Breast epithelium (tissue), 4 donors: ENCODE measurements around the gene NR6A1. TPM values are rescaled to one million over a fixed set of nuclear protein-coding genes. Genes with fewer than 3 reads are reported as not detected.

Experiments used
- DNase-seq, 2 donors: peaks; one replicate each; pipeline ENCODE4 v3.0.0-alpha.2; 2019; ENCODE audit warnings: low spot score in 2 of 2
- H3K27ac ChIP-seq, 2 donors: fragments of 200-600 bp; sonication (generic) in 1 of 2; one replicate each; pipeline ENCODE4 v1.5.1; 2016 to 2019; ENCODE audit warnings: mild to moderate bottlenecking in 1 of 2
- H3K27me3 ChIP-seq, 2 donors: fragments of 200-600 bp; sonication (generic) in 1 of 2; one replicate each; pipeline versions ENCODE4 v1.5.1 to v1.6.0; 2017 to 2019; ENCODE audit warnings: control low read depth in 1 of 2, mild to moderate bottlenecking in 1 of 2
- H3K36me3 ChIP-seq: fragments of 200-600 bp; one replicate; pipeline ENCODE4 v1.5.1; 2019
- H3K4me1 ChIP-seq, 2 donors: fragments of 200-600 bp; sonication (generic); one replicate each; pipeline ENCODE4 v1.5.1; 2016 to 2019; ENCODE audit warnings: control low read depth in 1 of 2
- H3K4me3 ChIP-seq, 3 donors: fragments of 200-600 bp; sonication (generic); 1 replicate in 2 of 3; 2 replicates in 1 of 3; pipeline ENCODE4 v1.5.1; 2016 to 2019; ENCODE audit warnings: mild to moderate bottlenecking in 3 of 3, moderate library complexity in 2 of 3
- H3K9me3 ChIP-seq, 2 donors: fragments of 200-600 bp; sonication (generic) in 1 of 2; one replicate each; pipeline ENCODE4 v1.5.1; 2016 to 2019; ENCODE audit warnings: control low read depth in 1 of 2
- CTCF ChIP-seq, 3 donors: fragments of 450-650 bp; IDR thresholded peaks; one replicate each; pipeline ENCODE4 v1.5.1; 2016 to 2017; ENCODE audit warnings: antibody characterized with exemption in 3 of 3, mild to moderate bottlenecking in 3 of 3, moderate library complexity in 3 of 3
- POLR2A ChIP-seq: fragments of 450-650 bp; IDR thresholded peaks from one replicate; pipeline ENCODE4 v1.6.1; 2016; ENCODE audit warnings: antibody characterized with exemption, mild to moderate bottlenecking, moderate library complexity
- POLR2AphosphoS5 ChIP-seq, 3 donors: sonication (generic); formaldehyde crosslinking; IDR thresholded peaks; one replicate each; pipeline ENCODE4 v1.6.1; 2017; ENCODE audit warnings: antibody characterized with exemption in 3 of 3
- intact Hi-C: fragments of 100-400 bp; cut with DNase I; formaldehyde crosslinking; loops from one replicate; pipeline ENCODE4 v1.15.1; 2023; ENCODE audit warnings: low total_unique reads
- total RNA-seq, 3 donors: library from RNA; depleted of rRNA; stranded (reverse); fragments of >200 nt; gene quantifications; one replicate each; pipeline ENCODE4 v1.1.0, GENCODE V29; 2016

Gene NR6A1
- total RNA-seq, 3 donors from 2014 or later, result 1.3 to 5.3 (median 3.9) TPM

GRCh38 chr9:124761196-124761595, 9.9 kb downstream of the NR6A1 start:
- Histone ChIP-seq H3K4me1 (peaks cover 0 to 5% of the 10 kb centered on the region in 2 donors), H3K27me3 (peaks cover 0 to 12% of the 10 kb centered on the region in 2 donors), H3K4me3 (no peak overlapping the region), H3K27ac (no peak overlapping the region), H3K36me3 (no peaks in the 10 kb centered on the region), H3K9me3 (no peaks in the 10 kb centered on the region)
- TF ChIP-seq CTCF (IDR thresholded peaks at IDR 0.05) (no peak), POLR2AphosphoS5 (IDR thresholded peaks at IDR 0.05) (no peak)
- intact Hi-C loops, result no loop called here
- DNase-seq, result no peak

GRCh38 chr9:124760719-124761118, 10.4 kb downstream of the NR6A1 start:
- Histone ChIP-seq H3K36me3 (no peaks in the 10 kb centered on the region), H3K4me3 (no peak overlapping the region), H3K9me3 (no peaks in the 10 kb centered on the region), H3K27ac (no peak overlapping the region), H3K27me3 (peaks cover 0 to 8% of the 10 kb centered on the region in 2 donors), H3K4me1 (peaks cover 0 to 5% of the 10 kb centered on the region in 2 donors)
- DNase-seq, result no peak
- no peak for TF ChIP-seq POLR2A
- TF ChIP-seq POLR2AphosphoS5 (IDR thresholded peaks at IDR 0.05), result no peak
- no peak for TF ChIP-seq CTCF (IDR thresholded peaks at IDR 0.05)
- intact Hi-C loops, result no loop called here

- peaks cover 0 to 6% of the 10 kb centered on the region in 2 donors for H3K27me3 ChIP-seq
- no peak overlapping the region for H3K4me3 ChIP-seq
- DNase-seq, result no peak
- H3K9me3 ChIP-seq, result no peaks in the 10 kb centered on the region
- peaks cover 0 to 5% of the 10 kb centered on the region in 2 donors for H3K4me1 ChIP-seq
- no peak for TF ChIP-seq POLR2A
- no peak for TF ChIP-seq CTCF (IDR thresholded peaks at IDR 0.05)
- TF ChIP-seq POLR2AphosphoS5 (IDR thresholded peaks at IDR 0.05), result no peak
- H3K27ac ChIP-seq, result no peak overlapping the region
- no peaks in the 10 kb centered on the region for H3K36me3 ChIP-seq
- intact Hi-C loops, result no loop called here
Measured at GRCh38 chr9:124759327-124759726, 11.8 kb downstream of the NR6A1 start.

- Histone ChIP-seq H3K27me3 (peaks cover 0 to 6% of the 10 kb centered on the region in 2 donors), H3K4me1 (peaks cover 0 to 5% of the 10 kb centered on the region in 2 donors), H3K4me3 (no peak overlapping the region), H3K36me3 (no peaks in the 10 kb centered on the region), H3K9me3 (no peaks in the 10 kb centered on the region), H3K27ac (no peak overlapping the region)
- intact Hi-C loops, result no loop called here
- DNase-seq, result no peak
- TF ChIP-seq CTCF (IDR thresholded peaks at IDR 0.05) (no peak), POLR2A (no peak), POLR2AphosphoS5 (IDR thresholded peaks at IDR 0.05) (no peak)
Measured at GRCh38 chr9:124758691-124759090, 12.4 kb downstream of the NR6A1 start.

- no peaks in the 10 kb centered on the region for H3K9me3 ChIP-seq
- intact Hi-C loops, result no loop called here
- no peak for DNase-seq
- peaks cover 0 to 5% of the 10 kb centered on the region in 2 donors for H3K4me1 ChIP-seq
- no peak overlapping the region for H3K27ac ChIP-seq
- H3K27me3 ChIP-seq, result peaks cover 0 to 6% of the 10 kb centered on the region in 2 donors
- H3K4me3 ChIP-seq, result no peak overlapping the region
- no peaks in the 10 kb centered on the region for H3K36me3 ChIP-seq
- TF ChIP-seq CTCF (IDR thresholded peaks at IDR 0.05) (no peak), POLR2AphosphoS5 (IDR thresholded peaks at IDR 0.05) (no peak), POLR2A (no peak)
Measured at GRCh38 chr9:124758061-124758460, 13.1 kb downstream of the NR6A1 start.
